Naive thymus-derived CD4-positive, alpha-beta T cell (primary cell): ENCODE results near the gene UQCC3. TPM values are rescaled to one million over a fixed set of nuclear protein-coding genes. Genes with fewer than 3 reads are reported as not detected.

Source experiments
- ATAC-seq: fragments of 150-1000 bp; cut with Tn5 transposase; 2 replicates; pipeline ENCODE4 v1.10.0; 2021; ENCODE audit warnings: mild to moderate bottlenecking, moderate library complexity
- CTCF ChIA-PET: fragments of 350-600 bp; sonication (Branson Sonifier 250); formaldehyde crosslinking; loops from one replicate; lab custom pipeline; 2021; ENCODE audit warnings: antibody characterized with exemption; lab: Charles Lee
- POLR2A ChIA-PET: fragments of 350-600 bp; sonication (Branson Sonifier 250); formaldehyde crosslinking; loops from one replicate; lab custom pipeline; 2021; ENCODE audit warnings: antibody characterized with exemption, inconsistent platforms; lab: Charles Lee
- DNase-seq, 9 donors: peaks; one replicate each; pipeline versions ENCODE4 v3.0.0 to v3.0.0-alpha.2; 2020 to 2022; ENCODE audit warnings: mixed read lengths in 1 of 9
- H3K27ac ChIP-seq: one replicate; pipeline ENCODE4 v1.7.0; 2013; ENCODE audit warnings: mild to moderate bottlenecking, low read depth, low read length, moderate library complexity
- H3K27me3 ChIP-seq, 2 donors: one replicate each; pipeline ENCODE4 v1.7.0; 2013; ENCODE audit warnings: low read length in 2 of 2, mild to moderate bottlenecking in 2 of 2, moderate library complexity in 2 of 2; ENCODE audit not compliant: control insufficient read depth in 2 of 2, insufficient read depth in 2 of 2
- H3K36me3 ChIP-seq, 3 experiments: 1 replicate in 2 of 3; 2 replicates in 1 of 3; pipeline ENCODE4 v1.7.0; 2013; ENCODE audit warnings: low read length in 3 of 3, mild to moderate bottlenecking in 3 of 3, moderate library complexity in 1 of 3; ENCODE audit not compliant: insufficient read depth in 3 of 3, control insufficient read depth in 2 of 3
- H3K4me1 ChIP-seq, 2 donors: one replicate each; pipeline ENCODE4 v1.7.0; 2013; ENCODE audit warnings: low read length in 2 of 2, mild to moderate bottlenecking in 2 of 2, moderate library complexity in 1 of 2; ENCODE audit not compliant: control insufficient read depth in 2 of 2, insufficient read depth in 2 of 2
- H3K4me3 ChIP-seq: 2 replicates; pipeline ENCODE4 v1.7.0; 2013; ENCODE audit warnings: mild to moderate bottlenecking, low read length
- H3K9me3 ChIP-seq, 3 experiments: 1 replicate in 2 of 3; 2 replicates in 1 of 3; pipeline ENCODE4 v1.7.0; 2013; ENCODE audit warnings: low read length in 3 of 3; ENCODE audit not compliant: control insufficient read depth in 2 of 3
- H3K27ac Mint-ChIP-seq, 9 donors: one replicate each; pipeline ENCODE4 v1.8.0; 2020 to 2022; ENCODE audit warnings: mixed read lengths in 9 of 9, mild to moderate bottlenecking in 8 of 9, moderate library complexity in 5 of 9, inconsistent platforms in 2 of 9
- H3K27me3 Mint-ChIP-seq, 5 donors: one replicate each; pipeline ENCODE4 v1.8.0; 2021 to 2022; ENCODE audit warnings: mixed read lengths in 5 of 5, mild to moderate bottlenecking in 1 of 5
- H3K36me3 Mint-ChIP-seq, 5 donors: one replicate each; pipeline ENCODE4 v1.8.0; 2020 to 2022; ENCODE audit warnings: mixed read lengths in 5 of 5, mild to moderate bottlenecking in 3 of 5, inconsistent platforms in 1 of 5
- H3K4me1 Mint-ChIP-seq, 7 donors: one replicate each; pipeline ENCODE4 v1.8.0; 2020 to 2022; ENCODE audit warnings: mixed read lengths in 7 of 7, mild to moderate bottlenecking in 3 of 7, inconsistent platforms in 1 of 7
- H3K4me3 Mint-ChIP-seq, 10 donors: one replicate each; pipeline ENCODE4 v1.8.0; 2020 to 2022; ENCODE audit warnings: mild to moderate bottlenecking in 10 of 10, mixed read lengths in 10 of 10, moderate library complexity in 6 of 10, inconsistent platforms in 2 of 10
- H3K9me3 Mint-ChIP-seq, 11 donors: one replicate each; pipeline ENCODE4 v1.8.0; 2020 to 2022; ENCODE audit warnings: mixed read lengths in 11 of 11, mild to moderate bottlenecking in 4 of 11, inconsistent platforms in 1 of 11, moderate library complexity in 1 of 11
- intact Hi-C, 2 donors: fragments of 100-400 bp; cut with micrococcal nuclease; formaldehyde crosslinking; loops; one replicate each; pipeline ENCODE4 v1.15.1; 2023
- polyA plus RNA-seq, 2 donors: library from polyadenylated mRNA; unstranded; fragments of 300-500 nt; fragmentation: Illumina TruSeq; gene quantifications; one replicate each; pipeline ENCODE4 v1.2.3, GENCODE V29; 2021
- total RNA-seq, 6 experiments: library from RNA in 5 of 6; stranded (reverse) in 5 of 6; gene quantifications; 1 replicate in 5 of 6; 2 replicates in 1 of 6; pipeline ENCODE4 v1.2.3 and lab custom pipeline; 2021 to 2026

The UQCC3 gene
- total and polyA plus RNA-seq, 7 experiments from 2014 or later = 2.2 to 11.1 (median 7.9) TPM

- peaks cover 7 to 68% (median 50%) of the 10 kb centered on the region in 7 donors for H3K4me1 Mint-ChIP-seq
- Histone ChIP-seq H3K9me3 (no peaks in the 10 kb centered on the region), H3K27me3 (no peaks in the 10 kb centered on the region), H3K27ac (peak overlapping the region; percentile 52), H3K4me3 (no peak overlapping the region), H3K4me1 (peaks cover 3 to 13% of the 10 kb centered on the region in 2 donors), H3K36me3 (peaks cover 39 to 78% (median 46%) of the 10 kb centered on the region in 3 experiments)
- H3K4me3 Mint-ChIP-seq = peak overlapping the region in 1 of 10 donors; percentile 33
- peaks cover 8 to 65% (median 47%) of the 10 kb centered on the region in 5 donors for H3K36me3 Mint-ChIP-seq
- ChIA-PET POLR2A (interaction anchor here (0.6 to 17.5 kb wide), 12 partner anchors 5 to 163 kb away, joined by 3 to 347 read pairs (median 6); partner anchors contain the start of genes B3GAT3, BSCL2, C11orf98 and CSKMT), CTCF (no interaction called here)
- intact Hi-C loops = no loop called here
- H3K27ac Mint-ChIP-seq = peak overlapping the region in 7 of 9 donors; percentile 32 to 86 (median 62)
- no peaks in the 10 kb centered on the region for H3K9me3 Mint-ChIP-seq
- ATAC-seq (no peak), DNase-seq (no peak)
- no peaks in the 10 kb centered on the region for H3K27me3 Mint-ChIP-seq
These were observed 44.0 kb downstream of the UQCC3 start for GRCh38 chr11:62715150-62716130.

- peaks cover 8 to 64% (median 48%) of the 10 kb centered on the region in 5 donors for H3K36me3 Mint-ChIP-seq
- Histone ChIP-seq H3K4me3 (no peak overlapping the region), H3K9me3 (no peaks in the 10 kb centered on the region), H3K27ac (peak overlapping the region; percentile 52), H3K36me3 (peaks cover 46 to 85% (median 53%) of the 10 kb centered on the region in 3 experiments), H3K4me1 (peaks cover 0 to 11% of the 10 kb centered on the region in 2 donors), H3K27me3 (no peaks in the 10 kb centered on the region)
- POLR2A ChIA-PET = interaction anchor here (0.6 to 17.5 kb wide), 9 partner anchors 6 to 125 kb away, joined by 3 to 347 read pairs (median 6); partner anchors contain the start of genes B3GAT3, BSCL2, C11orf98 and CSKMT
- ATAC-seq (no peak), DNase-seq (no peak)
- no peak overlapping the region for H3K4me3 Mint-ChIP-seq
- CTCF ChIA-PET = no interaction called here
- H3K9me3 Mint-ChIP-seq = no peaks in the 10 kb centered on the region
- no peaks in the 10 kb centered on the region for H3K27me3 Mint-ChIP-seq
- H3K4me1 Mint-ChIP-seq = peaks cover 7 to 69% (median 54%) of the 10 kb centered on the region in 7 donors
- intact Hi-C loops = no loop called here
- peak overlapping the region in 7 of 9 donors; percentile 22 to 86 (median 70) for H3K27ac Mint-ChIP-seq
These were observed 44.7 kb downstream of the UQCC3 start for GRCh38 chr11:62716206-62716605.

GRCh38 chr11:62716816-62717215, 45.3 kb downstream of the UQCC3 start:
- intact Hi-C loops = no loop called here
- H3K4me3 Mint-ChIP-seq = no peak overlapping the region
- DNase-seq = no peak
- Histone ChIP-seq H3K4me1 (peaks cover 0 to 11% of the 10 kb centered on the region in 2 donors), H3K27ac (peak overlapping the region; percentile 52), H3K4me3 (no peak overlapping the region), H3K9me3 (no peaks in the 10 kb centered on the region), H3K36me3 (peaks cover 52 to 87% (median 59%) of the 10 kb centered on the region in 3 experiments), H3K27me3 (no peaks in the 10 kb centered on the region)
- ATAC-seq = no peak
- H3K27me3 Mint-ChIP-seq = no peaks in the 10 kb centered on the region
- H3K9me3 Mint-ChIP-seq = no peaks in the 10 kb centered on the region
- ChIA-PET POLR2A (interaction anchor here (2.0 to 17.5 kb wide), 4 partner anchors 6 to 124 kb away, joined by 7 to 347 read pairs (median 177); partner anchors contain the start of genes B3GAT3, BSCL2, GNG3 and HNRNPUL2), CTCF (no interaction called here)
- H3K4me1 Mint-ChIP-seq = peaks cover 7 to 70% (median 56%) of the 10 kb centered on the region in 7 donors
- H3K27ac Mint-ChIP-seq = peak overlapping the region in 6 of 9 donors; percentile 14 to 56 (median 42)
- peaks cover 8 to 64% (median 50%) of the 10 kb centered on the region in 5 donors for H3K36me3 Mint-ChIP-seq

- no peaks in the 10 kb centered on the region for H3K27me3 ChIP-seq
- H3K4me1 ChIP-seq = peaks cover 7 to 9% of the 10 kb centered on the region in 2 donors
- H3K27me3 Mint-ChIP-seq = no peaks in the 10 kb centered on the region
- no peak overlapping the region for H3K27ac ChIP-seq
- H3K4me3 ChIP-seq = no peak overlapping the region
- CTCF ChIA-PET = no interaction called here
- peaks cover 4 to 73% (median 63%) of the 10 kb centered on the region in 5 donors for H3K36me3 Mint-ChIP-seq
- intact Hi-C loops = no loop called here
- peaks cover 19 to 74% (median 56%) of the 10 kb centered on the region in 7 donors for H3K4me1 Mint-ChIP-seq
- ATAC-seq = no peak
- H3K36me3 ChIP-seq = peaks cover 61 to 96% (median 77%) of the 10 kb centered on the region in 3 experiments
- H3K9me3 Mint-ChIP-seq = no peaks in the 10 kb centered on the region
- no peak for DNase-seq
- no peak overlapping the region for H3K4me3 Mint-ChIP-seq
- no peaks in the 10 kb centered on the region for H3K9me3 ChIP-seq
- POLR2A ChIA-PET = interaction anchor here (0.5 to 17.5 kb wide), 6 partner anchors 8 to 162 kb away, joined by 3 to 347 read pairs (median 3); partner anchors contain the start of genes BSCL2, GNG3 and HNRNPUL2
- peak overlapping the region in 4 of 9 donors; percentile 16 to 63 (median 47) for H3K27ac Mint-ChIP-seq
These were observed 48.0 kb downstream of the UQCC3 start for GRCh38 chr11:62719302-62719978.

GRCh38 chr11:62721994-62722393, 50.5 kb downstream of the UQCC3 start:
- no peak overlapping the region for H3K4me3 ChIP-seq
- Mint-ChIP-seq H3K27me3 (no peaks in the 10 kb centered on the region), H3K9me3 (peaks cover 0 to 4% (median 0%) of the 10 kb centered on the region in 11 donors), H3K36me3 (peaks cover 0 to 68% (median 57%) of the 10 kb centered on the region in 5 donors), H3K4me3 (peak overlapping the region in 1 of 10 donors; percentile 13), H3K4me1 (peaks cover 30 to 75% (median 66%) of the 10 kb centered on the region in 7 donors), H3K27ac (peak overlapping the region in 4 of 9 donors; percentile 18 to 57 (median 30))
- no peaks in the 10 kb centered on the region for H3K27me3 ChIP-seq
- no peak for DNase-seq
- ChIA-PET CTCF (no interaction called here), POLR2A (interaction anchor here (17.5 kb wide), 1 partner anchor 11 kb away, joined by 347 read pairs; the partner anchor contains the start of genes BSCL2 and GNG3)
- no peaks in the 10 kb centered on the region for H3K9me3 ChIP-seq
- ATAC-seq = no peak
- H3K36me3 ChIP-seq = peaks cover 44 to 76% (median 54%) of the 10 kb centered on the region in 3 experiments
- H3K4me1 ChIP-seq = peaks cover 24 to 25% of the 10 kb centered on the region in 2 donors
- no peak overlapping the region for H3K27ac ChIP-seq
- intact Hi-C loops = no loop called here
